HEK293 (cell line): ENCODE measurements around the gene LAMB2.

ENCODE experiments used
- MEIS1 ChIP-seq: sonication (generic); formaldehyde crosslinking; IDR thresholded peaks from 2 replicates; pipeline ENCODE4 v1.8.1; 2022; ENCODE audit warnings: missing genetic modification reagents, mild to moderate bottlenecking, borderline replicate concordance
- SP2 ChIP-seq: fragments of 450-650 bp; formaldehyde crosslinking; IDR thresholded peaks from 2 replicates; pipeline ENCODE4 v1.5.1; 2016; ENCODE audit warnings: missing biosample characterization, missing genetic modification characterization
- ZNF184 ChIP-seq: fragments of 450-650 bp; IDR thresholded peaks from 2 replicates; pipeline ENCODE4 v1.5.1; 2018; ENCODE audit warnings: missing biosample characterization, mild to moderate bottlenecking, missing genetic modification characterization
- ZNF423 ChIP-seq: fragments of 450-650 bp; formaldehyde crosslinking; IDR thresholded peaks from 2 replicates; pipeline ENCODE4 v1.5.1; 2016; ENCODE audit warnings: missing biosample characterization, missing genetic modification characterization
- ZNF501 ChIP-seq: fragments of 450-650 bp; formaldehyde crosslinking; IDR thresholded peaks from 2 replicates; pipeline ENCODE4 v1.5.1; 2016; ENCODE audit warnings: missing biosample characterization, missing genetic modification characterization
- ZNF510 ChIP-seq: fragments of 450-650 bp; formaldehyde crosslinking; IDR thresholded peaks from 2 replicates; pipeline ENCODE4 v1.5.1; 2018; ENCODE audit warnings: mild to moderate bottlenecking, missing genetic modification characterization, missing biosample characterization; ENCODE audit not compliant: insufficient replicate concordance
- ZNF747 ChIP-seq: fragments of 450-650 bp; formaldehyde crosslinking; IDR thresholded peaks from 2 replicates; pipeline ENCODE4 v1.5.1; 2016; ENCODE audit warnings: missing biosample characterization, missing genetic modification characterization
- TF ChIP-seq, protein P1 (sequence below): fragments of 450-650 bp; formaldehyde crosslinking; IDR thresholded peaks from 2 replicates; pipeline ENCODE4 v1.5.1; 2016; ENCODE audit warnings: missing biosample characterization, missing genetic modification characterization
- TF ChIP-seq, protein P2 (sequence below): fragments of 450-650 bp; formaldehyde crosslinking; IDR thresholded peaks from 2 replicates; pipeline ENCODE4 v1.5.1; 2017; ENCODE audit warnings: missing biosample characterization, missing genetic modification characterization
- TF ChIP-seq, protein P3 (sequence below): fragments of 450-650 bp; formaldehyde crosslinking; IDR thresholded peaks from 2 replicates; pipeline ENCODE4 v1.5.1; 2016; ENCODE audit warnings: missing biosample characterization, missing genetic modification characterization
- TF ChIP-seq, protein P4 (sequence below): fragments of 450-650 bp; formaldehyde crosslinking; IDR thresholded peaks from 2 replicates; pipeline ENCODE4 v1.5.1; 2016; ENCODE audit warnings: missing biosample characterization, missing genetic modification characterization

DNA sequence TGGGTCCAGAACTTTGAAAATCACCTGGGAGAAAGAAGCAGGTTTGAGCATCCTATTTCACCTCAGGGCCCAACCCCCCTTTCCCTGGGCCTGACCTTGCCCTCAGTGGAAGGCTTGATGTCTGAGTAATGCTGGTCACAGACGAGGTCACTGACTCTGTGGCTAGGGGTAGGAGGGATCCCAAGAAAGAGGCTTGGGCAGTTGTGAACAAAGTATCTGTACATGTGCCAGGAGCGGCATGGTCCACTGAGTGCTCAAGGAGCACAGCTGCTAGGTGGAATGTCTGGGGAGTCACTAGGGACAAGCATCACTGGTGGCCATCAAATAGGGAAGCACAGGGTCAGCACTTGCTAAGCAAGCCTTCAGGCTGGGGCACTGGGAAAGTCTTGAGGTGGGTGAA lies 25.9 kb upstream of the LAMB2 start:
- TF ChIP-seq SP2 (tag by site-specific recombination) (no peak), MEIS1 (CRISPR knock-in tag) (no peak), ZNF510 (tag by site-specific recombination) (no peak), ZNF184 (tag by site-specific recombination) (no peak), ZNF501 (no peak), ZNF423 (no peak), ZNF747 (no peak)
- TF ChIP-seq, protein P1, sequence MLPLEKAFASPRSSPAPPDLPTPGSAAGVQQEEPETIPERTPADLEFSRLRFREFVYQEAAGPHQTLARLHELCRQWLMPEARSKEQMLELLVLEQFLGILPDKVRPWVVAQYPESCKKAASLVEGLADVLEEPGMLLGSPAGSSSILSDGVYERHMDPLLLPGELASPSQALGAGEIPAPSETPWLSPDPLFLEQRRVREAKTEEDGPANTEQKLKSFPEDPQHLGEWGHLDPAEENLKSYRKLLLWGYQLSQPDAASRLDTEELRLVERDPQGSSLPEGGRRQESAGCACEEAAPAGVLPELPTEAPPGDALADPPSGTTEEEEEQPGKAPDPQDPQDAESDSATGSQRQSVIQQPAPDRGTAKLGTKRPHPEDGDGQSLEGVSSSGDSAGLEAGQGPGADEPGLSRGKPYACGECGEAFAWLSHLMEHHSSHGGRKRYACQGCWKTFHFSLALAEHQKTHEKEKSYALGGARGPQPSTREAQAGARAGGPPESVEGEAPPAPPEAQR (tag by site-specific recombination), result no peak
- TF ChIP-seq, protein P2, sequence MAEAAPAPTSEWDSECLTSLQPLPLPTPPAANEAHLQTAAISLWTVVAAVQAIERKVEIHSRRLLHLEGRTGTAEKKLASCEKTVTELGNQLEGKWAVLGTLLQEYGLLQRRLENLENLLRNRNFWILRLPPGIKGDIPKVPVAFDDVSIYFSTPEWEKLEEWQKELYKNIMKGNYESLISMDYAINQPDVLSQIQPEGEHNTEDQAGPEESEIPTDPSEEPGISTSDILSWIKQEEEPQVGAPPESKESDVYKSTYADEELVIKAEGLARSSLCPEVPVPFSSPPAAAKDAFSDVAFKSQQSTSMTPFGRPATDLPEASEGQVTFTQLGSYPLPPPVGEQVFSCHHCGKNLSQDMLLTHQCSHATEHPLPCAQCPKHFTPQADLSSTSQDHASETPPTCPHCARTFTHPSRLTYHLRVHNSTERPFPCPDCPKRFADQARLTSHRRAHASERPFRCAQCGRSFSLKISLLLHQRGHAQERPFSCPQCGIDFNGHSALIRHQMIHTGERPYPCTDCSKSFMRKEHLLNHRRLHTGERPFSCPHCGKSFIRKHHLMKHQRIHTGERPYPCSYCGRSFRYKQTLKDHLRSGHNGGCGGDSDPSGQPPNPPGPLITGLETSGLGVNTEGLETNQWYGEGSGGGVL (tag by site-specific recombination), result no peak
- TF ChIP-seq, protein P3, sequence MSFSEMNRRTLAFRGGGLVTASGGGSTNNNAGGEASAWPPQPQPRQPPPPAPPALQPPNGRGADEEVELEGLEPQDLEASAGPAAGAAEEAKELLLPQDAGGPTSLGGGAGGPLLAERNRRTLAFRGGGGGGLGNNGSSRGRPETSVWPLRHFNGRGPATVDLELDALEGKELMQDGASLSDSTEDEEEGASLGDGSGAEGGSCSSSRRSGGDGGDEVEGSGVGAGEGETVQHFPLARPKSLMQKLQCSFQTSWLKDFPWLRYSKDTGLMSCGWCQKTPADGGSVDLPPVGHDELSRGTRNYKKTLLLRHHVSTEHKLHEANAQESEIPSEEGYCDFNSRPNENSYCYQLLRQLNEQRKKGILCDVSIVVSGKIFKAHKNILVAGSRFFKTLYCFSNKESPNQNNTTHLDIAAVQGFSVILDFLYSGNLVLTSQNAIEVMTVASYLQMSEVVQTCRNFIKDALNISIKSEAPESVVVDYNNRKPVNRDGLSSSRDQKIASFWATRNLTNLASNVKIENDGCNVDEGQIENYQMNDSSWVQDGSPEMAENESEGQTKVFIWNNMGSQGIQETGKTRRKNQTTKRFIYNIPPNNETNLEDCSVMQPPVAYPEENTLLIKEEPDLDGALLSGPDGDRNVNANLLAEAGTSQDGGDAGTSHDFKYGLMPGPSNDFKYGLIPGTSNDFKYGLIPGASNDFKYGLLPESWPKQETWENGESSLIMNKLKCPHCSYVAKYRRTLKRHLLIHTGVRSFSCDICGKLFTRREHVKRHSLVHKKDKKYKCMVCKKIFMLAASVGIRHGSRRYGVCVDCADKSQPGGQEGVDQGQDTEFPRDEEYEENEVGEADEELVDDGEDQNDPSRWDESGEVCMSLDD (tag by site-specific recombination), result no peak
- TF ChIP-seq, protein P4, sequence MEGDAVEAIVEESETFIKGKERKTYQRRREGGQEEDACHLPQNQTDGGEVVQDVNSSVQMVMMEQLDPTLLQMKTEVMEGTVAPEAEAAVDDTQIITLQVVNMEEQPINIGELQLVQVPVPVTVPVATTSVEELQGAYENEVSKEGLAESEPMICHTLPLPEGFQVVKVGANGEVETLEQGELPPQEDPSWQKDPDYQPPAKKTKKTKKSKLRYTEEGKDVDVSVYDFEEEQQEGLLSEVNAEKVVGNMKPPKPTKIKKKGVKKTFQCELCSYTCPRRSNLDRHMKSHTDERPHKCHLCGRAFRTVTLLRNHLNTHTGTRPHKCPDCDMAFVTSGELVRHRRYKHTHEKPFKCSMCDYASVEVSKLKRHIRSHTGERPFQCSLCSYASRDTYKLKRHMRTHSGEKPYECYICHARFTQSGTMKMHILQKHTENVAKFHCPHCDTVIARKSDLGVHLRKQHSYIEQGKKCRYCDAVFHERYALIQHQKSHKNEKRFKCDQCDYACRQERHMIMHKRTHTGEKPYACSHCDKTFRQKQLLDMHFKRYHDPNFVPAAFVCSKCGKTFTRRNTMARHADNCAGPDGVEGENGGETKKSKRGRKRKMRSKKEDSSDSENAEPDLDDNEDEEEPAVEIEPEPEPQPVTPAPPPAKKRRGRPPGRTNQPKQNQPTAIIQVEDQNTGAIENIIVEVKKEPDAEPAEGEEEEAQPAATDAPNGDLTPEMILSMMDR, result no peak
